ENCODE results near the gene BCAS3.

Gene BCAS3

GRCh38 chr17:61164517-61164916, 486.9 kb downstream of the BCAS3 start:
- no peak for DNase-seq

- DNase-seq, result no peak
Observed at GRCh38 chr17:61167075-61167474, 489.4 kb downstream of the BCAS3 start.

GRCh38 chr17:61168506-61168905, 490.9 kb downstream of the BCAS3 start:
- DNase-seq, result no peak

- no peak for DNase-seq
Observed at GRCh38 chr17:61174310-61174709, 496.7 kb downstream of the BCAS3 start.

- DNase-seq, result no peak
Observed at GRCh38 chr17:61175298-61176142, 497.9 kb downstream of the BCAS3 start.

- DNase-seq, result no peak
Observed at GRCh38 chr17:61177351-61177750, 499.7 kb downstream of the BCAS3 start.

GRCh38 chr17:61178284-61178683, 500.6 kb downstream of the BCAS3 start:
- no peak for DNase-seq

GRCh38 chr17:61179380-61179806, 501.7 kb downstream of the BCAS3 start:
- no peak for DNase-seq

- no peak for DNase-seq
Observed at GRCh38 chr17:61183793-61184192, 506.1 kb downstream of the BCAS3 start.

- no peak for DNase-seq
Observed at GRCh38 chr17:61185385-61185784, 507.7 kb downstream of the BCAS3 start.

- DNase-seq, result no peak
Observed at GRCh38 chr17:61187038-61187437, 509.4 kb downstream of the BCAS3 start.

GRCh38 chr17:61188081-61188480, 510.4 kb downstream of the BCAS3 start:
- no peak for DNase-seq

- DNase-seq, result no peak
Observed at GRCh38 chr17:61189968-61190367, 512.3 kb downstream of the BCAS3 start.

- no peak for DNase-seq
Observed at GRCh38 chr17:61196302-61196704, 518.7 kb downstream of the BCAS3 start.

- DNase-seq, result no peak
Observed at GRCh38 chr17:61196799-61197198, 519.1 kb downstream of the BCAS3 start.

GRCh38 chr17:61199431-61200338, 522.0 kb downstream of the BCAS3 start:
- DNase-seq, result no peak

- no peak for DNase-seq
Observed at GRCh38 chr17:61200339-61200715, 522.7 kb downstream of the BCAS3 start.

- DNase-seq, result no peak
Observed at GRCh38 chr17:61201211-61201610, 523.6 kb downstream of the BCAS3 start.

- no peak for DNase-seq
Observed at GRCh38 chr17:61202564-61202963, 524.9 kb downstream of the BCAS3 start.

GRCh38 chr17:61203671-61204131, 526.0 kb downstream of the BCAS3 start:
- no peak for DNase-seq

- no peak for DNase-seq
Observed at GRCh38 chr17:61204456-61204855, 526.8 kb downstream of the BCAS3 start.

GRCh38 chr17:61205401-61205800, 527.8 kb downstream of the BCAS3 start:
- no peak for DNase-seq

GRCh38 chr17:61205931-61206330, 528.3 kb downstream of the BCAS3 start:
- no peak for DNase-seq

- DNase-seq, result no peak
Observed at GRCh38 chr17:61206922-61207321, 529.3 kb downstream of the BCAS3 start.

All from effector CD8-positive, alpha-beta T cell (primary cell).